HG03432 (cell line): ENCODE data around the gene TMC5.
"Not testable (repeated sequence)": the region's sequence is repeated elsewhere in the genome, so short reads cannot be mapped to it uniquely, and the experiment has no call there.

Experiments used
- ATAC-seq: cut with Tn5 transposase; IDR thresholded peaks from one replicate; pipeline ENCODE4 v1.9.1; 2021; ENCODE audit warnings: mild to moderate bottlenecking, moderate library complexity; ENCODE audit not compliant: unreplicated experiment

TMC5 gene

GRCh38 chr16:19406891-19407491 lies 10.7 kb upstream of the TMC5 start:
- no peak for ATAC-seq

- no peak for ATAC-seq
Observed at GRCh38 chr16:19410435-19411171, 7.1 kb upstream of the TMC5 start.

- ATAC-seq, result no peak
Observed at GRCh38 chr16:19411298-19411697, 6.4 kb upstream of the TMC5 start.

DNA sequence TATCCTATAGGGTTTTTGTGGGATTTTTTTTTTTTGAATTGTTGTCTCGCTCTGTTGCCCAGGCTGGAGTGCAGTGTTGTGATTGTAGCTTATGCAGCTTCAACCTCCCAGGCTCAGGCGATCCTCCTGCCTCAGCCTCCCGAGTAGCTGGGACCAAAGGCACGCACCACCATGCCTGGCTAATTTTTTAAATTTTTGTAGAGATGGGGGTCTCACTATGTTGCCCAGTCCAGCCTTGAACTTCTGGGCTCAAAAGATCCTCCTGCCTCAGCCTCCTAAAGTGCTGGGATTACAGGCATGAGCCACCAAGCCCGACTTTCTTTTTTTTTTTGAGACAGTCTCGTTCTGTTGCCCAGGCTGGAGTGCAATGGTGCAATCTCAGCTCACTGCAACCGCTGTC lies 5.6 kb upstream of the TMC5 start:
- not testable (repeated sequence) for ATAC-seq

GRCh38 chr16:19415461-19415860 lies 2.2 kb upstream of the TMC5 start:
- no peak for ATAC-seq

GRCh38 chr16:19415918-19416317 lies 1.8 kb upstream of the TMC5 start:
- ATAC-seq, result no peak

DNA sequence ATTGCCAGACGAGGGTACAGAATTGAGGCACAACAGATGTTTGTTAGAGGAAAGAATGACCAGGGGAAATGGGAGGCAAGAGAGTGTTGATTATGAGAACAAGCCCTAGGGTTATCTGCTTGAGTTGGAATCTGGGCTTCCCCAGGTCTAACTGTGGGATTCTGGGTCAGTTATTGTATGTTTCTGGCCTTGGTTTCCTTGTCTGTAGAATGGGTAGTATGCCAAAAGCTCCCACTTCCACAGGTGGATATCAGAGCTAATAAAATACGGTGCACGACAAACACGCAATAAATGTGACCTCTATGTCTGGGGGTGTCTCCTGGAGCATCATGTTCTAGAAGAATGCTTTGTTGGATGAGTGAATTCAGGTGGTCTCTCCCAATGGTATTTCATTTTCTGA lies 517 bp downstream of the TMC5 start:
- ATAC-seq, result no peak

- no peak for ATAC-seq
Observed at GRCh38 chr16:19419698-19420075, 2.0 kb downstream of the TMC5 start.

- no peak for ATAC-seq
Observed at GRCh38 chr16:19424478-19424877, 6.8 kb downstream of the TMC5 start.

DNA sequence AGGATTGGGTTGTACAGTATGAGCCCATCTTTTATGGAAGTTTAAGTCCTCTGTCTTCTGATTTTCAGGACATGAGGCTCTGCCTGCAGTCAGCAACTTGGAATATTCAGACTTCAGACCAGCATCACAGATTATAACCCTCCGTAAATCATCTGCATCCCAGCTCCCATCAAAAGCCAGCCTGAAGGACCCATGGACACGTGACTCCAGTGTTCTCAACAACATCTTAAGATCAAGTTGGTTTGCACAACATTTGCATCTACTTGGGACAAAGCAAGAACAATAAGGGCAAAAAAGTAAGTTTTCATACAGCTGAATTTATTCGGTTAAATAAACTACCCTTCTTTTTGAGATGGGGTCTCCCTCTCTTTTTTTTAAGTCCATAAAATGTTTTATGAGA lies 12.7 kb downstream of the TMC5 start:
- ATAC-seq, result no peak

- no peak for ATAC-seq
Observed at GRCh38 chr16:19431636-19432340, 14.1 kb downstream of the TMC5 start.

DNA sequence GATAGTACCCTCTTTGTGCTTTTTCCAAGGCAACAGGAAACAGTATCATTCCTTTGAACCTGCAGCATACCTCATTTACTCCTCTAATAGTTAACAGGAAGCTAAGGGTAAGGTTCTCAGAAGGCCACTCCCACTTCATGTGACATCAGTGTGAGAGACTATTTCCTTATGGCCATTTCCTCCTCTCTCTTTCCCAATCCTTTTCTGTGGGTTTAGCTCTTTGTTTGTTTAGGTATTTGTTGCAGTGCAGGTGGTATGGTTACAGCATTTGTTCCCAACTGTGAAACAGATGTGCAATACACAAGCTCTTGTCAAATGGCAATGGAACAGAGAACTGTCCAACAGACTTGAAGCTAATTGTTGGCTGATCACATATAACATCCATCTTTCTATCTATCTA lies 14.7 kb downstream of the TMC5 start:
- no peak for ATAC-seq

DNA sequence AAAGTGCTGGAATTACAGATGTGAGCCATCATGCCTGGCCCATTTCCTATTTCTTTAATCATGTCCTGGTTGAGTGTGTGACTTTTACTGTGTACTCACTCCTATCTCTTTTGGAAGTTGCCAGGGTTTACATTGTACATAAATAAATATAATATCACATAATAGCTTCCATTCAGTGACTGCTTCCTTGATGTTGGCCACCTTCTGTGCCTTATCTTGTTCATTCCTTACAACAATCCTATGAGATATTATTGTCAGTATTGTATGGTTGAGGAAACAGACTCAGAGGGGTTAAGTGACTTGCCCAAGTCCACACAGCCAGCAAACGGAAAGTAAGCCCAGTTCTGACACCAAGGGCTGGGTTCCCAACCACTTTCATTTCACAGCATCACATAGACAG lies 16.9 kb downstream of the TMC5 start:
- no peak for ATAC-seq

DNA sequence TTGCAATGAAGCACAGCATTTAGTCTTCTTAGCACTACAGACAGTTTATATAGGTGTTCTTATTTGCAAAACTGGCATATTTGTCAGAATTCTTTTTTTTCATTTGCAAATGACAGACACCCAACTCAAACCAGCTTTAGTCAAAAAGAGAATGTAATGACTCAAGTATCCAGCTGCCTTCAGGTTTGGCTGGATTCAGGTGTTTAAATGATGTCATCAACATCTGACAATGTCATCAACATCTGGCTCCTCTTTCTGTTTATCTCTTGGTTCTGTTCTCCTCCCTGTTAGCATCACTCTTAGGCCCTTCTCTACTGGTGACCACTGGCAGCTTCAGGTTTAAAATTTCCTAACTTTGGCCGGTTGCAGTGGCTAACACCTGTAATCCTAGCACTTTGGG lies 18.9 kb downstream of the TMC5 start:
- ATAC-seq, result no peak

DNA sequence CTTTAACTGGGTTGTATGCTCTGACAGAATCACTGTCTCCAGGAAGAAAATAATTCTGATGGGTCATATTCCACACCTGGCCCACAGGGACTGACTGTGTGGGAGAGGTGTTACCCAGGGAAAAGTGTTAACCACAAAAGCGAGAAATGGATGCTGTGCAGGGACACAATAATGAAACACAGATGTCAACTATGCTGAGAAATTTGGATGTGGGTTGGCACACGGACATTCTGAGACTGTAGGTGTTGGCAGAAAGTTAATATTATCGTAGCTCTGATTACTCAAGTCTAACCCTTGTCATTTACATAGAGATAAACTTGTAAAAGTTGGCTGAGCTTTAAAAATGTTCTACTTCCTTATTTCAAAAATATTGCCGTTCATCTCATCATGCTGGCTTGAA lies 19.6 kb downstream of the TMC5 start:
- no peak for ATAC-seq

GRCh38 chr16:19438739-19439138 lies 21.1 kb downstream of the TMC5 start:
- no peak for ATAC-seq

GRCh38 chr16:19439483-19439882 lies 21.8 kb downstream of the TMC5 start:
- ATAC-seq, result no peak

- no peak for ATAC-seq
Observed at GRCh38 chr16:19443659-19444058, 26.0 kb downstream of the TMC5 start.

DNA sequence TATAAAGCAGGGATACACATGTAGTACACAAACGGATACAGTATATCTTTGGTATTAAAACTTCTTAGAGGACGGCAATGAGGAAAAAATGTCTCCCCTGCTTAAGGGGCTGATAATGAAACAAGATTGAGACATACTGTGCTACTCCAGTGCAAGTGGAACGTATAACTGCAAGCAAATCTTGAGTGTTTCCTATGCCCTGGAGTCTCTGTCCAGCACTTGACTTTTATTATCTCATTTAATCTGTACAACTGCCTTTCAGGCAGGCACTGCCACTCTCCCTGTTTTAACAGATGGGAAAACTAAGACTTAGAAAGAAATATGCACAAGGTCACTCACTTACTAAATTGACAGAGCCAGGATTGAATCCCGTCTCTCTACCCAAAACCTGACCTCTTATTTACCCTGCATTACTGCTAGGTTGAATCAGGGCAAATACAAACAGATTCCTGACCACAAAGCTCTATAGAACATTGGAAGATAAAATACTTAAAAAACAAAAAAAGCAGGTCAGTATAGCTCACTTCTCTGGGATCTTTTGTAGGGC lies 28.7 kb downstream of the TMC5 start:
- no peak for ATAC-seq

- ATAC-seq, result no peak
Observed at GRCh38 chr16:19446886-19447285, 29.2 kb downstream of the TMC5 start.

GRCh38 chr16:19450186-19450585 lies 32.5 kb downstream of the TMC5 start:
- ATAC-seq, result no peak
